B cell (primary cell): Measurements from ENCODE around the gene LRCH2. TPM values are rescaled to one million over a fixed set of nuclear protein-coding genes. Genes with fewer than 3 reads are reported as not detected.

Experiments
- ATAC-seq: fragments of 200-7000 bp; cut with Tn5 transposase; one replicate; pipeline ENCODE4 v1.10.0; 2021; ENCODE audit warnings: low read depth, mild to moderate bottlenecking, moderate number of reproducible peaks, moderate library complexity
- CTCF ChIA-PET: fragments of 350-600 bp; sonication (Branson Sonifier 250); formaldehyde crosslinking; loops from one replicate; lab custom pipeline; 2021; ENCODE audit warnings: antibody characterized with exemption, inconsistent platforms; lab: Charles Lee
- POLR2A ChIA-PET: fragments of 350-600 bp; sonication (Branson Sonifier 250); formaldehyde crosslinking; loops from one replicate; lab custom pipeline; 2021; ENCODE audit warnings: antibody characterized with exemption; lab: Charles Lee
- DNase-seq: peaks from one replicate; pipeline ENCODE4 v3.0.0; 2013
- H2AFZ ChIP-seq: 2 replicates; pipeline ENCODE4 v1.6.1; 2012; ENCODE audit warnings: mild to moderate bottlenecking, low read depth, low read length; ENCODE audit not compliant: insufficient read depth, poor library complexity, severe bottlenecking
- H3K27ac ChIP-seq, 2 donors: 1 replicate in 1 of 2; 2 replicates in 1 of 2; pipeline ENCODE4 v1.5.1; 2012 to 2013; ENCODE audit warnings: low read length in 2 of 2, mild to moderate bottlenecking in 2 of 2, moderate library complexity in 1 of 2
- H3K27me3 ChIP-seq, 4 experiments: fragments of 200-600 bp in 1 of 4; sonication (generic) in 1 of 4; replicated peaks in 1 of 4; 1 replicate in 2 of 4; 2 replicates in 2 of 4; pipeline versions ENCODE4 v1.6.1 to v1.7.0; 2013 to 2016; ENCODE audit warnings: low read length in 3 of 4, mild to moderate bottlenecking in 2 of 4, mixed read lengths in 1 of 4, moderate library complexity in 1 of 4; ENCODE audit not compliant: insufficient read depth in 4 of 4, control insufficient read depth in 3 of 4; ENCODE audit errors: control extremely low read depth in 1 of 4
- H3K36me3 ChIP-seq, 2 experiments: replicated peaks in 1 of 2; 1 replicate in 1 of 2; 2 replicates in 1 of 2; pipeline versions ENCODE4 v1.6.1 to v1.7.1; 2013; ENCODE audit warnings: low read length in 1 of 2; ENCODE audit not compliant: insufficient read depth in 2 of 2, control insufficient read depth in 1 of 2; ENCODE audit errors: control extremely low read depth in 1 of 2, extremely low read depth in 1 of 2
- H3K4me1 ChIP-seq, 2 donors: fragments of 200-600 bp in 1 of 2; sonication (generic) in 1 of 2; 1 replicate in 1 of 2; 2 replicates in 1 of 2; pipeline versions ENCODE4 v1.5.1 to v1.6.1; 2013 to 2017; ENCODE audit warnings: low read length in 2 of 2; ENCODE audit not compliant: control insufficient read depth in 2 of 2, insufficient read depth in 2 of 2
- H3K4me2 ChIP-seq: replicated peaks from 2 replicates; pipeline ENCODE3; 2012; ENCODE audit warnings: mild to moderate bottlenecking, low read depth, low read length; ENCODE audit not compliant: poor library complexity, severe bottlenecking
- H3K4me3 ChIP-seq, 5 experiments: fragments of 200-600 bp in 1 of 5; sonication (generic) in 1 of 5; 1 replicate in 3 of 5; 2 replicates in 2 of 5; pipeline versions ENCODE4 v1.5.1 to v1.7.0; 2011 to 2016; ENCODE audit warnings: low read length in 4 of 5, mild to moderate bottlenecking in 4 of 5, low read depth in 2 of 5, control low read depth in 1 of 5, moderate library complexity in 1 of 5; ENCODE audit not compliant: insufficient read depth in 1 of 5; ENCODE audit errors: control extremely low read depth in 1 of 5, extremely low read depth in 1 of 5
- H3K79me2 ChIP-seq: fragments of 200-600 bp; sonication (generic); one replicate; pipeline ENCODE4 v1.6.0; 2016; ENCODE audit warnings: low read length; ENCODE audit not compliant: control insufficient read depth, insufficient read depth
- H3K9ac ChIP-seq: fragments of 200-600 bp; sonication (generic); 2 replicates; pipeline ENCODE4 v1.6.1; 2017; ENCODE audit warnings: mild to moderate bottlenecking, low read length, moderate library complexity
- H3K9me3 ChIP-seq, 3 donors: one replicate each; pipeline versions ENCODE4 v1.6.1 to v1.7.1; 2013; ENCODE audit warnings: low read length in 2 of 3; ENCODE audit not compliant: control insufficient read depth in 2 of 3, insufficient read depth in 1 of 3; ENCODE audit errors: control extremely low read depth in 1 of 3
- H4K20me1 ChIP-seq: 2 replicates; pipeline ENCODE4 v1.6.0; 2012; ENCODE audit warnings: mild to moderate bottlenecking, low read length; ENCODE audit not compliant: insufficient read depth, control insufficient read depth, poor library complexity, severe bottlenecking
- H3K27ac Mint-ChIP-seq: one replicate; pipeline ENCODE4 v1.8.0; 2021; ENCODE audit warnings: mixed read lengths
- H3K27me3 Mint-ChIP-seq: one replicate; pipeline ENCODE4 v1.8.0; 2021; ENCODE audit warnings: mixed read lengths
- H3K4me1 Mint-ChIP-seq: one replicate; pipeline ENCODE4 v1.8.0; 2021; ENCODE audit warnings: mixed read lengths
- H3K4me3 Mint-ChIP-seq: one replicate; pipeline ENCODE4 v1.8.0; 2021; ENCODE audit warnings: mixed read lengths
- H3K9me3 Mint-ChIP-seq: one replicate; pipeline ENCODE4 v1.8.0; 2022; ENCODE audit warnings: mixed read lengths; ENCODE audit not compliant: insufficient read depth
- CTCF ChIP-seq: fragments of 200-600 bp; IDR thresholded peaks from one replicate; pipeline ENCODE4 v1.8.0; 2022; ENCODE audit warnings: antibody characterized with exemption, mild to moderate bottlenecking
- EZH2 ChIP-seq: IDR thresholded peaks from 2 replicates; pipeline ENCODE4 v1.6.1; 2012; ENCODE audit warnings: borderline replicate concordance, low read depth, mild to moderate bottlenecking, moderate library complexity, low read length; ENCODE audit not compliant: insufficient read depth, poor library complexity, severe bottlenecking
- WGBS: methylation state at CpG from one replicate; pipeline ENCODE4 v1.1.5; 2013; ENCODE audit warnings: missing lambda C conversion rate; ENCODE audit not compliant: insufficient coverage; 5-methylcytosine and 5-hydroxymethylcytosine counted together
- intact Hi-C: fragments of 100-400 bp; cut with micrococcal nuclease; formaldehyde crosslinking; loops from one replicate; pipeline ENCODE4 v1.10.0; 2022
- polyA plus RNA-seq: library from polyadenylated mRNA; depleted of rRNA; stranded (reverse); fragments of >200 nt; gene quantifications from 2 replicates; pipeline ENCODE4 v1.2.3, GENCODE V29; 2012
- total RNA-seq, 2 donors: library from RNA; stranded (reverse); fragments of 120-200 nt in 1 of 2; gene quantifications; 1 replicate in 1 of 2; 2 replicates in 1 of 2; pipeline versions ENCODE4 v1.2.3 to v1.2.4, GENCODE V29; 2013 to 2022

The LRCH2 gene
- total and polyA plus RNA-seq, 2 donors (not counting 1 experiment from before 2014, with no cell fraction given) = not detected

GRCh38 chrX:115142057-115142456, 91.8 kb downstream of the LRCH2 start:
- no peak overlapping the region for H3K4me2 ChIP-seq
- no peaks in the 10 kb centered on the region for H3K36me3 ChIP-seq
- no peak overlapping the region for H2AFZ ChIP-seq
- no peak overlapping the region for H3K9ac ChIP-seq
- H3K4me3 ChIP-seq = no peak overlapping the region
- no peaks in the 10 kb centered on the region for H3K27me3 ChIP-seq
- Mint-ChIP-seq H3K27ac (no peak overlapping the region), H3K4me3 (no peak overlapping the region), H3K27me3 (no peaks in the 10 kb centered on the region), H3K4me1 (no peaks in the 10 kb centered on the region), H3K9me3 (no peaks in the 10 kb centered on the region)
- DNase-seq (no peak), ATAC-seq (no peak)
- H3K79me2 ChIP-seq = no peaks in the 10 kb centered on the region
- ChIA-PET POLR2A (no interaction called here), CTCF (no interaction called here)
- H4K20me1 ChIP-seq = no peaks in the 10 kb centered on the region
- H3K27ac ChIP-seq = no peak overlapping the region
- peaks cover 0 to 6% (median 0%) of the 10 kb centered on the region in 3 donors for H3K9me3 ChIP-seq
- no peak for TF ChIP-seq CTCF
- no peak for TF ChIP-seq EZH2
- intact Hi-C loops = no loop called here
- no peaks in the 10 kb centered on the region for H3K4me1 ChIP-seq

GRCh38 chrX:115138040-115138439, 95.9 kb downstream of the LRCH2 start:
- ChIA-PET POLR2A (no interaction called here), CTCF (no interaction called here)
- H3K9me3 Mint-ChIP-seq = peaks cover 2% of the 10 kb centered on the region
- no peaks in the 10 kb centered on the region for H3K27me3 ChIP-seq
- H2AFZ ChIP-seq = no peak overlapping the region
- H3K4me1 ChIP-seq = no peaks in the 10 kb centered on the region
- no peaks in the 10 kb centered on the region for H3K27me3 Mint-ChIP-seq
- H3K9ac ChIP-seq = no peak overlapping the region
- H3K79me2 ChIP-seq = no peaks in the 10 kb centered on the region
- no CpG with 5 or more reads among the region's 5 CpGs for WGBS
- no peak overlapping the region for H3K27ac Mint-ChIP-seq
- TF ChIP-seq CTCF (no peak), EZH2 (no peak)
- H3K4me3 ChIP-seq = no peak overlapping the region
- H3K9me3 ChIP-seq = peaks cover 0 to 6% (median 0%) of the 10 kb centered on the region in 3 donors
- no peaks in the 10 kb centered on the region for H3K36me3 ChIP-seq
- intact Hi-C loops = no loop called here
- H3K4me3 Mint-ChIP-seq = no peak overlapping the region
- H3K27ac ChIP-seq = no peak overlapping the region
- DNase-seq = no peak
- no peaks in the 10 kb centered on the region for H3K4me1 Mint-ChIP-seq
- no peak overlapping the region for H3K4me2 ChIP-seq
- no peak for ATAC-seq
- H4K20me1 ChIP-seq = no peaks in the 10 kb centered on the region
